ENCODE data around the gene PBX1. TPM values are rescaled to one million over a fixed set of nuclear protein-coding genes. Genes with fewer than 3 reads are reported as not detected.

Gene PBX1
- total and polyA plus RNA-seq, 10 of the 15 experiments (the other 5 are each of a cell fraction or from before 2014, with no cell fraction given): 0.05 to 0.28 (median 0.11) TPM; not detected in 5

- Histone ChIP-seq H3K27me3 (replicated peaks in 1 of 2; ENCODE audit: control insufficient read depth in 2 of 2, insufficient read depth in 2 of 2, low read length in 1 of 2) (no peaks in the 10 kb centered on the region), H3K9ac (ENCODE audit: control insufficient read depth, insufficient read depth, low read length) (no peak overlapping the region), H3K4me3 (no peak overlapping the region), H3K4me1 (ENCODE audit: control insufficient read depth, insufficient read depth, low read length) (no peaks in the 10 kb centered on the region), H3K9me3 (replicated peaks; ENCODE audit: control insufficient read depth, insufficient read depth, low read length) (no peaks in the 10 kb centered on the region), H3K4me2 (ENCODE audit: control insufficient read depth, insufficient read depth) (no peak overlapping the region), H3K27ac (ENCODE audit: control insufficient read depth, insufficient read depth) (no peak overlapping the region), H3K79me2 (ENCODE audit: control insufficient read depth, insufficient read depth, low read length) (no peaks in the 10 kb centered on the region), H3K36me3 (ENCODE audit: control insufficient read depth in 2 of 2, insufficient read depth in 2 of 2, low read length in 1 of 2) (no peaks in the 10 kb centered on the region), H2AFZ (ENCODE audit: control insufficient read depth, low read depth, low read length) (no peak overlapping the region), H4K20me1 (ENCODE audit: control insufficient read depth, insufficient read depth) (no peaks in the 10 kb centered on the region)
- no TSS peak for BruUV-seq (replicated peaks)
- ChIA-PET POLR2A (interaction anchor here (0.7 kb wide), 1 partner anchor 301 kb away, joined by 5 read pairs; no protein-coding TSS in a partner anchor), SMC1A (ENCODE audit: uncharacterized antibody, unreplicated experiment) (interaction anchor here (1.7 kb wide), 1 partner anchor 9 kb away, joined by 3 read pairs; no protein-coding TSS in a partner anchor), RAD21 (ENCODE audit: unreplicated experiment) (no interaction called here), CTCF (interaction anchor here (0.7 to 1.0 kb wide), 5 partner anchors 8 to 1424 kb away, joined by 3 read pairs; no protein-coding TSS in a partner anchor)
- in situ Hi-C loops (cut with MboI): no loop called here
- FAIRE-seq (no peak), ATAC-seq (no peak), DNase-seq (ENCODE audit: low read depth, low spot score) (no peak)
- WGBS (ENCODE audit: insufficient coverage, insufficient replicate concordance, low lambda C conversion rate, missing lambda C conversion rate): 60% methylated on average over 14 of the region's 14 CpGs
- no peak for TF ChIP-seq FOS (IDR thresholded peaks at IDR 0.05; ENCODE audit: borderline replicate concordance, extremely low read depth, insufficient read length)
- TF ChIP-seq RUNX3 (IDR thresholded peaks at IDR 0.05; ENCODE audit: low read length): peak; percentile 48
- peak; percentile 10 to 49 (median 33); a peak in 5 of 6 replicates for TF ChIP-seq CTCF (IDR thresholded peaks at IDR 0.05 in 2 of 3, conservative IDR thresholded peaks at IDR 0.05 in 1 of 3; ENCODE audit: control insufficient read depth in 2 of 3, extremely low read depth in 1 of 3, insufficient read depth in 1 of 3, low read depth in 3 of 3, low read length in 3 of 3)
- no peak for TF ChIP-seq RELB (IDR thresholded peaks at IDR 0.05; ENCODE audit: low read depth)
- intact Hi-C loops (cut with micrococcal nuclease; ENCODE audit: unreplicated experiment): no loop called here
Measured at GRCh38 chr1:164673584-164674214, 114.7 kb downstream of the PBX1 start.
